Raji (cell line): ENCODE results near the gene IFI44L.

Experiments used
- POLR2A ChIP-seq: IDR thresholded peaks from 2 replicates; pipeline ENCODE4 v1.6.1; 2011; ENCODE audit warnings: low read depth, low read length, control low read depth; ENCODE audit not compliant: insufficient read depth

Gene IFI44L

DNA sequence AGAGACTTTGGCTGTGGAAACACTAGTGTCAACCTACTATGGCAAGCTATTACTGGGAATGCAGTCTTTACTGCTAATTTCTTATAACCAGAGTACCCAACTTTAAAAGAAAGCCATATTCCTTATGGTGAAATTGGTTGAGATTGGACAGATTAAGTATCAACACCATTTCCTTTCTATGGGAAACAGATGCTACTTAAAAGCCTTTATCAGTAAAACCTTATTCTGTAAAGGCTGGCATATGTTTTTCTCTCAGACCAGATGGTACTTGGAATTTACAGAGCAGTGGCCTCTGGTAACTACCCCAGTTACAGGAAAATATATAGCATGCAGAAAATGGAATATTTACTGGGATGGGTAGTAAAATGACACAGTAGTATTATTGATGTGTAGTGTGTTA lies 48.2 kb downstream of the IFI44L start:
- TF ChIP-seq POLR2A = no peak

DNA sequence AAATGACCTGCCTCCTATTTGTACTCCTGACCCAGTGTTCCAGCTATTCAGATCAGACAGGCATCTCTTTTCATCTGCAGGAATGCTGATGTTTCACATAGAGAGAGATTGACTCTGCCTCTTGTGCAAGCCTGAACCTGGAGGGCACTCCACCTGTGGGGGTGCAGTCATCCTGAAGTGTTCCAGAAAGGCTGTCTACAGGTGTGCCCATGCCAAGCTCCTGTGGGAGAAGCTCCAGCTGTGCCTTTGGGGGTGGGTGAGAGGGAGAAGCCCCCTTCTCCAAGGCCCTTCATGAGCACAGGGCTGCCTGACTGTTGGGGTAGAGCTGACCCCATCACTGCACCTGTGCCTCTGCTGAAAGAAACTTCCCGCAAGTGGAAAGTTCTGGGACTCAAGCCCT lies 52.2 kb downstream of the IFI44L start:
- no peak for TF ChIP-seq POLR2A

DNA sequence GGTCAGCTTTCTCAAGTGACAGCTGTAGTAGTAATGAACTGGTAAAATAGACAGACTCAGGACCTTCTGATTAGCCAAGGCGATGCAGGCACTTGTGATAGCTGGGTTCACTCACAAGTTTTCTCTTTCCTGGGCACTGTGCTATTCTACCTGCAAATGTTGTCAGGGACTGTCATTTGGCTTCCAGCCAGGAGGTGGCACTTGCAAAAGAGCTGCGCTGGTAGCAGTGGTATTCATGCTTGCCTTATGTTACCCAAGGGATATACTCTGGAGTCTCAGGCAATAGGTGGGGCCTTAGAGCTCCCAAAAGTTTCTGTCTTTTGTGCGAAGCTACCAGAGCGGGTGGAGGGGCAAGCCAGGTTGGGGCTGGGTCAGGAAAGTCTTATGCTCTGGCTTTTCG lies 52.9 kb downstream of the IFI44L start:
- TF ChIP-seq POLR2A = no peak

DNA sequence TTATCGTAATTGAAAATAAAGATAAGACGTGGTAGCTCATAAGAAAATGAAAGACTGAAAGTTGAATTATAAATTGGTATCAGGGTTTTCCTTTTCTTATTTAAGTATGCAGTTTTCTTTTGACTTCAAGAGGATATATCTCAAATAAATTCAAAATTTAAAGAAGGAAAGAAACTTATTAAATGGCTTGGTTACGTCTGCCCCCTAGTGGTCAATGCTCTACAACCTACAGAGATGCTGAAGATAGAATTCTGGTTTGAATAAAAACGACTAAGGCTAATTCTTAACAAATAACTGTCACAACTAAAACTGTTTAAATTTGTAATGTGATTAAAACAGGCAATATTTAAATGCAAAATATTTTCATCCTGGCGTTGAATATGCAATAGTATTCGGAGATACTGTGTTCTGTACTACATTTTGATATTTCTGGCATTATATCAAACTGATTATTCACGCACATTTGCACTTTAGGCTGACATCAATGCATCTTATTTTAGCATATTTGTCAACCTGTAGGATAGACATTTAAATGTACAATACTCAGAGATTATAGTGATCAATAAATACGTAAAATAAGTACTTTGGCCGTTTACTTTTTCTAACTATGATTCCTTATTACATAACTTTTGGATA lies 56.2 kb downstream of the IFI44L start:
- no peak for TF ChIP-seq POLR2A

DNA sequence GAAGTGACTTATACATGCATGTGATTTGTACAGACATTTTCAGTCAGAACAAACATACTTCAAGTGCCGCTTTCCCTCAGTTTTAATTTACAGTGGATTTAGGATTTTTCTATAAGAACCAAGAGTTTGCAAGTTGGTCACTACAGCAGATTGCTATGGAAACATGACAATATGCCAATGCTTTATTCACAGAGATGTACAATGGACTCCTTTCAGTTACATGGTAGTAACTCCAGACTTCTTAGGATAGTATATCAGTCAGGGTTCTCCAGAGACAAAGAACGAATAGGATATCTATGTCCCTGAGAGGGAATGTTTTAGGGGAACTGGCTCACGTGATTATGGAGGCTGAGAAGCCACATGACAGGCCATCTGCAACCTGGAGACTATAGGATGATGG lies 56.7 kb downstream of the IFI44L start:
- no peak for TF ChIP-seq POLR2A

DNA sequence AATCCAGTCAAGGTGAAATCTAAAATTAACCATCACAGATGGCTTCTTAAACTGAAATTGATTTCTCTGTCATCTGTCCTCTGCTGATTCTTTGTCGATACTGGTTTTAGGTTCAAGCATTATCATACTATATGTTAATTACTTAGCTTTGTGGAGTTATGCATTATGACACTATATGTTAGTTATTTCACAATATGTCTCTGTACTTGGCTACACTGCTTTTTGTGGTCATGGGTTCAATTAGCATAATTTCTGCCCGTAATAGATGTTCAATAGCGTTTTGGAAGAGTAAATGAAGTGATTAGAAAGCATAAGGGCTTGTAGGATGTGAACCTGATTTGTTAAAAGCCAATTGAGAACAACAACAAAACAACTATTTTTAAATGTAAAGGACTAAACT lies 57.5 kb downstream of the IFI44L start:
- no peak for TF ChIP-seq POLR2A

DNA sequence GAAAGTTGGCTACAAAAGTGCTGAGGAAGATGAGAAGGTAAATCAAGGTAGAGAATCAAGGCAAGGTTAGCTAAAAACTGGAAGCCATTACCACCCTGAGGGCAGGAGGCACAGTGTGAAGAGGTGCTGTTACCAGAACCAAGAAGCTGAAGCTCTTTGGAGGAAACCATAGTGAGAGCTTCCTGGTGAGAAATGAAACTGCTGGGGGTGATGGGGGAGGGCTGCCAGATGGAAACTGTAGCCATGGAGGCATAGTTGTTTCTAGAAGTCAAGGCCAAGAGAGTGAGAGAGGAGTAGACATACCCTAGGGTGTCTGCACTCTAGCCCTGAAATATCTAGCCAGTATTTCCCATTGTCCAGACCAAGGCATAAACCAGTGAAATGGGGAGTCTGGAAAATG lies 58.1 kb downstream of the IFI44L start:
- TF ChIP-seq POLR2A = no peak

DNA sequence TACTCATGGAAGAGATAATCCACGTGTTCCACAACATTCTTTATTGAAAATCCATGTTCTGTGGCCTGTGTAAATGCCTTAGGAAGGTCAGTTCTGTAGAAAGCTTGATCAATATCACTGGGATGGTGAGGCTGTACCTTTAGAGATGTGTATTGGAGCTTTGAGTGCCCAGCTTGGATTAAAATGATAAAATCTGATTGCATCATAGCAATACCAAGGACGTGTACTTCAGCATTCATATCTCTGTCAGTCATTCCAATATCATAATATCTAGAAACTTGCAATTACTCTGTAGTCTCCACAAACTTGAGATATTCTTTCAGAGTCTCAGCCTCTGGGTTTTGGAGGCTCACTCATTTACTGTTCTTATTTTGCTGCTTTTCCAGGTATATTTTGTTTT lies 61.0 kb downstream of the IFI44L start:
- no peak for TF ChIP-seq POLR2A

DNA sequence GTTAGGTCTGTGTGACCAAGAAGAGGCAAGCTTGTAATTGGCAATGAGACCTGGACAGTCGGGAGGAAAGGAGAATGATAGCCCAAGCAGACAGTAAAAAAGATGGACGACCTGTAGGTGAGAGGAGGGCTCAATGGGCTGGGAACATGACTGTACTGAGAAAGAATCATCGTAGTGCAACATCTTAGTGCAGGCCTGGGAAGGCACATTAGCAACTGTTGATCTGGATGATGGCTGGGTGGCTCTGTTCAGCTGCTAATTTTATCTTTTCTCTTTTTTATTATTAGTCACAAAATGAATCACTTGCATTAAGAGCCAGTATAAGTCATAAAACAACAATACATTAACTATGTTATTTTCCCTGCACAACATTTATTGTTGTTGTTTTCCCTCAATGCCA lies 62.2 kb downstream of the IFI44L start:
- TF ChIP-seq POLR2A = no peak

DNA sequence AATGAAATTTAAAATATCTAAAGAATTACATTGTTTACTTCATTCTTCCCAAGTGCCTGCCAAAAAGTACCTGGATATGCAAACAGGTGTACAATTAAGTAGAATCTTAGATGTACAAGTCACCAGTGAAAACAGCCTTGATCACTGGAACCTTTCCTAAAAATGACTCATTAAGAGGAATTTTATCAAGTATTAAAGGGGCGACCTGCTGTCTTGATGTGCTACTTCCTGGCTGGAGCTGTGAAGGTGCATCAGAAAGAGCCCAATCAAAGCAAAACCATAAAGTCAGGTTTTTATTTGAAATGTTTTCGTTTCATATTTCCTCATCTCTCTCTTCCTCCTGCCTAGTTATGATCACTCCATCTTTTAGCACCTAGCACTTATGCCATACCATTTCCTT lies 62.8 kb downstream of the IFI44L start:
- TF ChIP-seq POLR2A = no peak

DNA sequence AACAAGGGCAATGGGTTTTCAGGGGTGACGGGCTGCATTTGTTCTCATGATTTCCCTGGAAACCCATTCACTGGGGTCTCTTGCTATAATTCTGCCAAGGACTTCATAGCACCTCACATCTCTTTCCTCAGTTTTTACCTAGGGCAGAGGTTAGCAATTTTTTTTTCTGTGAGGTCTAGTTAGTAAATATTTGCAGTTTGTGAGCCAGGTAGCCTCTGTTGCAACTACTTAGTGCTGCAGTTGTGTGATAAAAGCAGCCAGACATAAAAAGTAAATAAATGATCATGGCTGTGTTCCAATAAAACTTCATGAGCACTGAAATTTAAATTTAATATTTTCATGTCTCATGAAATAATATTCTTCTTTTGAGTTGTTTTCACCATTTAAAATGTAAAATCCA lies 67.1 kb downstream of the IFI44L start:
- no peak for TF ChIP-seq POLR2A

DNA sequence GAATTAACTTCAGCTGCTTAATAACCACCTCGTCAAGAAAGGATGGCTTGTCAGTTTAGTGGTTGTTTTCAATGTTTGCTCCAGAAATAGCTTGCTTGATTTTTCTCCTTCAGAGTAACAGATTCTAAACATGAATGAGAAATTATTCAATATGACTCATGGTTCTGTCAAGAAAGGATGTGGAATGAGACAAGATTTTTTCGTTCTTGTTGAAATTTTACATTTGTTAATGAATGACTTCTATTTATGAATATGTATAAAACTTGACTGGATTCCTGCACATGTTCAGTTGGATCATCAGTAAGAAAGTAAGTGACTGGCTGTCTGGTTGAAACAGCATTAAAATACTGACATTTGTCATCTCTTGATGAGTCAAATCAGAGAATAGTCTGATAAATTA lies 67.7 kb downstream of the IFI44L start:
- TF ChIP-seq POLR2A = no peak

DNA sequence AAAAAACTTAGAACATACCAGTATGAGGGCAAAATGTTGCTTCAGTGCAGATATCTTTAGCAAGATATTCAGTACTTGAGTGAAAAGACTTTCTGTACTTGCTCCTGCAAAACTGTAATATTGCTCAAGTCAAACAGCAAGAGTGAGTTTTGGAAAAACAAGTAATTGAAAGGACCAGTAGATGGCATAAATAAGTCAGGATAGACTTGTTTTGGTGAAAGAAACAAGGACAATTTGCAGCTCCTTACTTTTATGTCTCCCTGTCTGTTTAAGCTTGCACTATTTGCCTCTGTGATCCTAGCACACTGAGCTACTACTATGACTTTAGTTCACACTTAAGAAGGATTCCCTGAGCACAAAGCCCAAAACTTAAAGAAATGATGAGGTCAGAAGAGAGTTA lies 68.4 kb downstream of the IFI44L start:
- no peak for TF ChIP-seq POLR2A

DNA sequence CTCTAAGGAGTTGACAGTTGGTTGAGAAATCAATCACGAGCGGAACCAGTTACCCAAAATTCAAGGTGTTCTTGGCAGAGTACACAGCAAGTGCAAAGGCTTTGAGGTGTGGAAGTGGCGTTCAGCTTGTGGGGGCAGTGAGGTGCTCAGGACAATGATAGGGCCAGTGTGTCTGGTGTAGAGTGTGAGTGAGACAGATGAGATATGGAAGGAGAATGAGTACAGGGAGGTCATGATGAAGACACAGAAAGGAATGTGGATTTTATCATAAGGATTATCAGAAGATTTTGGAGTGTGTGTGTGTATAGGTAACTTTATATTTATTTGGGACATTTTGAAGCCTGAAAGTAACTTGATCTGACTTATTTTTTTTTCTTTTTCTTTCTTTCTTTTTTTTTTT lies 70.3 kb downstream of the IFI44L start:
- no peak for TF ChIP-seq POLR2A

DNA sequence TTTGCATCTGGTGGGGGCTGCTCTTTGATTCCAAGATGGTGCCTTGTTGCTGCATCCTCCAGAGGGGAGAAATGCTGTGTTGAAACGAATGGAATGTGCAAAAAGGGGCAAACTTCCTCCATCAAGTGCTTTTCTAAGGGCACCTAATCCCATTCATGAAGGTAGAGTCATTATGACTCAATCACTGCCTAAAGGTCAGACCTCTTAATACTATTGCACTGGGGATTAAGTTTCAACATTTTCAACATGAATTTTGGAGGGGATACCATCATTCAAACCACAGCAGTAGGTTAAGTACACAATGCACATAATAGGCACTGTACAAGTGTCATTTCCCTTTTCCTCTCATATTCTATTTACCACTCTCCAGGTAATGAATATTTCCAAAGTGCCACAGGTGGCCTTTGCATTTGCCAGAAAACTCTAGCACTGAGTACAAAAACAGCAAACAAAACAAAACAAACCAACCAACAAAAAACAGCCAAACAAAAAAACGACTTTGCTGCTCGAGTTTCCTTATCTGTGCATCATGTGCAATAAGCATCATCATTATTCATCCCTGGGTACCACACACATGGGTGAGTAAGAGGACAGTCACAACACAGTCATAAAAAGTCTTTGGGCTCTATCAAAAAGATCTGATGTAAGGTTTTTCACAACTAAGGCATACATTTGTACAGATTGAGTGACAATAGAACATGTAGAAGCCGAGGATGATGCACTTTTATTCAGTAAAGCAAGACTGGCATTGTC lies 71.9 kb downstream of the IFI44L start:
- TF ChIP-seq POLR2A = no peak
